Nephron progenitor cell (in vitro differentiated cells): ENCODE data around the gene MEI1.

ENCODE experiments used
- DNase-seq: peaks from one replicate; pipeline ENCODE4 v3.0.0; 2021
- H3K27ac Mint-ChIP-seq: 2 replicates; pipeline ENCODE4 v1.8.0; 2021; ENCODE audit warnings: mild to moderate bottlenecking, moderate library complexity, mixed read lengths
- H3K27me3 Mint-ChIP-seq: 2 replicates; pipeline ENCODE4 v1.8.0; 2021; ENCODE audit warnings: mild to moderate bottlenecking, low read depth, mixed read lengths; ENCODE audit not compliant: poor library complexity
- H3K36me3 Mint-ChIP-seq: 2 replicates; pipeline ENCODE4 v1.8.0; 2021; ENCODE audit warnings: low read depth, mixed read lengths
- H3K4me1 Mint-ChIP-seq: 2 replicates; pipeline ENCODE4 v1.8.0; 2021; ENCODE audit warnings: mixed read lengths
- H3K4me3 Mint-ChIP-seq: 2 replicates; pipeline ENCODE4 v1.8.0; 2021; ENCODE audit warnings: mild to moderate bottlenecking, moderate library complexity, mixed read lengths
- H3K9me3 Mint-ChIP-seq: 2 replicates; pipeline ENCODE4 v1.8.0; 2021; ENCODE audit warnings: mild to moderate bottlenecking, moderate library complexity, mixed read lengths
- CTCF ChIP-seq: fragments of 200-600 bp; sonication (generic); IDR thresholded peaks from 2 replicates; pipeline ENCODE4 v1.5.0; 2021; ENCODE audit warnings: antibody characterized with exemption

Gene MEI1

DNA sequence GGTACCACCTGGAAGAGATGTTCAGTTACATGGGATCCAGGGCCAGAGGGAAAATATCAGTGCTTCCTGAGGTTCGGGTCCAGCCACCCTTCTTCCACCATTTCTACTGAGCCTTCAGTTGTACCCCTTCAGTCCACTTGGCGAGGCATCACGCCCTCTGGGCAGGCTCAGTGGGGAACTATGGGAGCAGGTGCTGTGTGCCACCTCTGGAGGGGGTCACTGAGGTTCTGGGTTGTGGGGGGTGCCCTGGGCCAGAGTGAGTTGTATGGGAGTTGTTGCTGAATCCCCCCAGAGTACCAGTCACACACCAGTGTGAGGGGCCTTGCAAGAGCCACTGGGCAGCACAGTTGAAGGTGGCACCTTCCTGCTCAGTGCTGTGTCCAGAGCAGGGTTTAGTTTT lies 130.9 kb downstream of the MEI1 start:
- TF ChIP-seq CTCF = no peak
- peak overlapping the region; percentile 55 for H3K27ac Mint-ChIP-seq
- no peak for DNase-seq
- H3K4me1 Mint-ChIP-seq = peaks cover 80% of the 10 kb centered on the region
- no peak overlapping the region for H3K4me3 Mint-ChIP-seq
- no peaks in the 10 kb centered on the region for H3K9me3 Mint-ChIP-seq
- no peaks in the 10 kb centered on the region for H3K36me3 Mint-ChIP-seq
- no peaks in the 10 kb centered on the region for H3K27me3 Mint-ChIP-seq

DNA sequence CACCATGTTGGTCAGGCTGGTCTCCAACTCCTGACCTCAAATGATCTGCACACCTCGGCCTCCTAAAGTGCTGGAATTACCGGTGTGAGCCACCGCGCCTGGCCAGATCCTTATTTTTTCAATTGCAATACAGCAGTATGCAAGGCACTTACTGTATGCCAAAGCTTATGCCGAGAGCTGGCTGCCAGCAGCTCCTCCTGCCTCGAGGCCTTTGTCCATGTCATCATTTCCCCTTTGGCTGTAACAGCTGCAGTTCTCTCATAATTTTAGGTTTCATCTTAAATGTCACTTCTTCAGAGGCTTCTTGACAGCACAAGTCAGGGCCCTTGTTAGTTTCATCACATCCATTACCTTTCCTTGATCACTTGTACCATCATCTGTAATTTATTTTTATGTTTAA lies 132.1 kb downstream of the MEI1 start:
- Mint-ChIP-seq H3K36me3 (peaks cover 8% of the 10 kb centered on the region), H3K27ac (peak overlapping the region; percentile 100), H3K4me1 (peaks cover 77% of the 10 kb centered on the region), H3K27me3 (no peaks in the 10 kb centered on the region), H3K4me3 (no peak overlapping the region), H3K9me3 (no peaks in the 10 kb centered on the region)
- no peak for DNase-seq
- no peak for TF ChIP-seq CTCF

- Mint-ChIP-seq H3K27ac (peak overlapping the region; percentile 100), H3K4me1 (peaks cover 77% of the 10 kb centered on the region), H3K4me3 (peak overlapping the region; percentile 77), H3K27me3 (no peaks in the 10 kb centered on the region), H3K36me3 (peaks cover 14% of the 10 kb centered on the region), H3K9me3 (no peaks in the 10 kb centered on the region)
- DNase-seq = no peak
- TF ChIP-seq CTCF = no peak
Measured at GRCh38 chr22:41831828-41832552, 132.7 kb downstream of the MEI1 start.

DNA sequence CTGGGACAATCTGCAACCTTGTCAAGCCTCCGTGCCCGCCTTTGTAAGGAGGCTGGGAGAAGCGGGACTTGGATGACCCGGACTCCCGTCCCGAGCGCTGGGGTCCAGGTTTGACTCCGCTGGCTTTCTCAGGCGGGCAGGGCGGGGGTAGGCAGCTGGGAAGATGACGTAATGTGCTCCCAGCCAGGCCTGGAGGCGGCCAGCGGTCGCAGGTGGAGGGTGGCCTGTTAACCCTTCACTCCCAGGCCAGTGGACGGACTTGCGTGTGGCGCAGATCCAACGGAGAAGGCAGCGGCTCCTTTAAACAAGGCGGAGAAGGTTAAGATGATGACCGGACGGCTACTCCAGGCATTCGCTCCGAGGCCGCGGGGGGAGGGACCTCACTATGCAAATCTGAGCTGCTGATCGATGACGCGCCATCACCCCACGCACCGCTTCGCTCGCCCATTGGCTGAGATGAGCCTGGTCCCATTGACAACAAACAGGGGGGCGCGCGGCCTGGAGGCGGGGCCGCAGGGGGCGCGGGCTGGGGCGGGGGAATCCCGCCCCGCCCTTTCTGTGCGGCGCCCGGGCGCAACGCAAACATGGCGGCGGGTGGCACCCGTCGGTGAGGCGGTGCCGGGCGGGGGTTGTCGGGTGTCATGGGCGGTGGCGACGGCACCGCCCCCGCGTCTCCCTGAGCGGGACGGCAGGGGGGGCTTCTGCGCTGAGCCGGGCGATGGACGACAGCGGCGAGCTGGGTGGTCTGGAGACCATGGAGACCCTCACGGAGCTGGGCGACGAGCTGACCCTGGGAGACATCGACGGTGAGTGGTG lies 133.5 kb downstream of the MEI1 start, which contains the start of gene SREBF2:
SREBF2 (plus strand) TSS at position 553 of the 816 bp plus-strand sequence; CDS start at position 719, 166 bp downstream.
- peak; percentile 99 for DNase-seq
- Mint-ChIP-seq H3K4me3 (peak within 1 kb of the TSS; percentile 98), H3K27ac (peak within 1 kb of the TSS; percentile 100), H3K36me3 (peaks cover 15% of the 10 kb centered on the region), H3K9me3 (no peaks in the 10 kb centered on the region), H3K4me1 (peaks cover 71% of the 10 kb centered on the region), H3K27me3 (no peaks in the 10 kb centered on the region)
- TF ChIP-seq CTCF = no peak

DNA sequence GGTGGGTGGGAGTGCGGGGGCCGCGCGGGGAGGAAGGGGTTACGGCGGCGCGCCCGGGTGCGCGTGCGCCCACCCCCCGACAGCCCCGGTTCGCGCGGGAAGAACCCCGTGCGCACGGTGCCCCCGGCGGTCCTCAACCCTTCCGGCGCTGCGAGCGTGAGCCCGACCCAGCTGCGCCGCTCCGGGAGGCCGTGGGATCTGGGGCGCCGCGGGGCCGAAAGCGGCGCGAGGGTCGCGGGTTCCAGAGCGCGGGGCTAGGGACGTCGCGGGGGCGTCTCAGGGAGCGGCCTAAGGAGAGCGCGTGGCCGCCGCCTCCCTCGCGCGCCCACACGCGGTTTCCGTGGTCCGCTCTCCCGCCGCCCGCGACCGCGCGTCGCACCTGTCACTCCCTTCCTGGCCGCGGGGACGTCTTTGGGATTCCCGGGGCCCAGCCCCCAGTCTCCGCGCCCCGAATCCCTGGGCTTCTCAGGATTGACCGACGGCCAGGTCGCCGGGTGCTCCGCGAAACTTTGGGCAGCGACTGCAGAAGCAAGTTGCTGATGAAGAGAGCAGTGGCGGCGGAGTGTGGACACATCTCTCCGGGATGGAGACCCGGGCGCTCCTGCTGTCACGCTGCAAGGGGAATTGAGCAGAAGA lies 134.2 kb downstream of the MEI1 start:
- peak; percentile 64 for DNase-seq
- H3K4me3 Mint-ChIP-seq = peak overlapping the region; percentile 98
- H3K27ac Mint-ChIP-seq = peak overlapping the region; percentile 99
- TF ChIP-seq CTCF = no peak
- H3K4me1 Mint-ChIP-seq = peaks cover 70% of the 10 kb centered on the region
- no peaks in the 10 kb centered on the region for H3K9me3 Mint-ChIP-seq
- no peaks in the 10 kb centered on the region for H3K27me3 Mint-ChIP-seq
- peaks cover 23% of the 10 kb centered on the region for H3K36me3 Mint-ChIP-seq
